HG03066 (cell line): ENCODE results near the gene CADPS2.

Experiments
- ATAC-seq: cut with Tn5 transposase; IDR thresholded peaks from one replicate; pipeline ENCODE4 v1.9.1; 2021; ENCODE audit warnings: low read depth; ENCODE audit not compliant: unreplicated experiment

The CADPS2 gene

DNA sequence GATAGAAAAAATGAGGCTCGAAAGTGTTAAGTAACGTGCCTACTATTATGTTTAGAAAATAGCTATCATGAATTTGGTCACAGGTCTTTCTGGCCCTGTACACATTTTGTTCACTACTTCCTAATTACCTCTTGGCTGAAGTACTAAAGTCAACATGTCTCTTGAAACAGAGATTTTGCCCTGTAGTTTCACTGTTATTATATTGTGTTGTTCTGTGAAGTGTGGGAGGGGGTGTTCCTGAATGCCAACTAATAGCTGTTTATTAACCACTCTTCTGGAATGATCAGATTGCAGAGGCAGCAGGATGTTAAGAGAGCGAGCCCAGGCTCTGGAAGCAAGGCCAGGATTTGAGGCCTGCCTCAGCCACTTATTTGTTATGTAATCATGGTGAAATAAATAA is 259.5 kb downstream of the CADPS2 start:
- ATAC-seq = no peak

GRCh38 chr7:122622682-122623081 is 263.6 kb downstream of the CADPS2 start:
- no peak for ATAC-seq

GRCh38 chr7:122619664-122620063 is 266.6 kb downstream of the CADPS2 start:
- no peak for ATAC-seq

- no peak for ATAC-seq
These were observed 267.6 kb downstream of the CADPS2 start for GRCh38 chr7:122618585-122619189.

- ATAC-seq = no peak
These were observed 269.3 kb downstream of the CADPS2 start for GRCh38 chr7:122616951-122617350.

DNA sequence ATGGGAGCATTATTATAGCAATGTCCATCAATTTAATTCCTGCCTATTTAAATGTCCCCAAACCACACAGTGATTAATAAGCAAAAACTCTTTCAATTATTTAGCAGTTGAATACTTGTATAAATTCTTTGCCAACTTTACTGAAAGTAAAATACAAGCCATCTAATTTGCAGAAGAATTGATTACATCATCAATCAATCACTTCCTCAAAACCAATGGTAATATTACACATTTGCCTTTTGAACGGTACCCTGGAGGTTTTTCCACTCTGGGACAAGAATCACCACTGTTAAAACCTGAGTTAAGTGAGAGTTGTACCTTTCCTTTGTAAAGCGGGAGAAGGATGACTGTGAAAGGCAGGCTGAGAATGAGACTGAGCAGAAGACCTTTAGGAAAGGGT is 280.3 kb downstream of the CADPS2 start:
- ATAC-seq = no peak

GRCh38 chr7:122604251-122604650 is 282.0 kb downstream of the CADPS2 start:
- ATAC-seq = no peak

GRCh38 chr7:122602800-122603199 is 283.5 kb downstream of the CADPS2 start:
- no peak for ATAC-seq

GRCh38 chr7:122600630-122601029 is 285.6 kb downstream of the CADPS2 start:
- no peak for ATAC-seq

DNA sequence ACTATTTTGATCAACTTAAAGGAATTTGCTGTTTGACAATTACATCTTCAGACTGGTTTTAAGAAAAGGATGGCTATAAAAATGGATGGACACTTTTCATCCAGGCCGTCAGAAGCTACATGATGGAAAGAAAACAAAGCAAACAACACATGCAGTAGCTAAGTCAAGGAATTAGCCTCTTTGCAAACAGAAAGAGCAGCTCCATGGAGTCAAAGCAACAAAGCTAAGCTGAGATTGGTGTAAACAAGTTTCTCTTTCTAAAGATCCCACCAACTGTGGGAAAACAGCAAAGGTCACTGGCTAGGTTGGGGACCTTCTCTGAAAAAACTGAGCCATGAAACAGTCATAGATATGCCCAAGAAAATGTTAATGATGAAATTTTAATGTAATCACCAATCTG is 286.2 kb downstream of the CADPS2 start:
- no peak for ATAC-seq

- ATAC-seq = no peak
These were observed 289.0 kb downstream of the CADPS2 start for GRCh38 chr7:122597277-122597676.

- ATAC-seq = no peak
These were observed 290.4 kb downstream of the CADPS2 start for GRCh38 chr7:122595885-122596284.

DNA sequence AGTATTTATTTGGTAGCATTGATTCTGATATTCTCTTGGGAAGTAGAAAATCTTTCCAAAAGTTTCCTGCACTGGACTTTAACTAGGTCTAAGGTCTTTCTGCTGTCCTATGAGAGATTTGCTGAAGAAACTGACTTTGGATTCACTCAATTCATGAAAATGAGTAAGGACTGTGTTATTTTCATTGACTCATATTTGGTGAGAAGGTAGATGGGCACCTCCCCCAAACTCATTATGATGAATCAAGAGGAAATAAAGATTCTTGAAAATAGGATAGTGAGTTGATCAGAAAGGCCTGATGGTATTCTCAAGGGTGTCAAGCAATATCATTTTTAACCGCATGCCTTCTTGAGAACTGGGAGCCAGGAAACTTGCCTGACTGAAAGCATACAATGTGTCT is 297.6 kb downstream of the CADPS2 start:
- no peak for ATAC-seq

GRCh38 chr7:122584676-122585251 is 301.5 kb downstream of the CADPS2 start:
- no peak for ATAC-seq

GRCh38 chr7:122578350-122578749 is 307.9 kb downstream of the CADPS2 start:
- ATAC-seq = no peak

- no peak for ATAC-seq
These were observed 308.7 kb downstream of the CADPS2 start for GRCh38 chr7:122577449-122578003.

- ATAC-seq = no peak
These were observed 313.6 kb downstream of the CADPS2 start for GRCh38 chr7:122572706-122573105.

GRCh38 chr7:122561326-122561725 is 324.9 kb downstream of the CADPS2 start:
- no peak for ATAC-seq

DNA sequence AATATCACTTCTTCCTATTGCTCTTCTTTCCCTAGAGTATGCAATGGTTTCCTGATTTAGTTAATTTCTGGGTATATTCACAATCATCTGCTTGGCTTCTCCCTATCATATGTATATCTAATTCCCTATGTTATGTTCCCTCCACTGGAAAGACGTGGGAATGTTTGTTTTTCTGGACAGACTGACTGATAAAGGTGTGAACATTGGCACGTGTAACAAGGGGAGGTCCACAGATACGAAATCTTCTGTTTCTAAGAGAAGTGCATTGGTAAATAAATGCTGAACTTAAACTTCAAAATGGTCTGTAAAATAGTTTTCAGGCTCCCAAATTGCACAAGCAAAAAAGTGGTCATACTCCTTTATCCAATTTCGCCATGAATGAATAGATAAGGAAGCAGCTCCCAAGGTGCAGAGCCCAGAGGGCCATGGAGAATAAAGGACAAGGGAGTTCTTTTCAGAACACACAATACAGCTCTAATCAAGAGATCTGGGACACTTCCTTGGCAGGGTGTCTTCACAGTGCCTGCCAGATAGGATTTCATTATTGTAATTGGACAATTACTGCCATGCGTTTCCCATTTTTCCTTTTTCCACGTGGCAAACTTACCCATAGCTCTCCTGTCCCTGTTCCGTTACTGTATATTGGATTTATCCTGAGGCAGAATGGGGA is 329.3 kb downstream of the CADPS2 start:
- no peak for ATAC-seq

DNA sequence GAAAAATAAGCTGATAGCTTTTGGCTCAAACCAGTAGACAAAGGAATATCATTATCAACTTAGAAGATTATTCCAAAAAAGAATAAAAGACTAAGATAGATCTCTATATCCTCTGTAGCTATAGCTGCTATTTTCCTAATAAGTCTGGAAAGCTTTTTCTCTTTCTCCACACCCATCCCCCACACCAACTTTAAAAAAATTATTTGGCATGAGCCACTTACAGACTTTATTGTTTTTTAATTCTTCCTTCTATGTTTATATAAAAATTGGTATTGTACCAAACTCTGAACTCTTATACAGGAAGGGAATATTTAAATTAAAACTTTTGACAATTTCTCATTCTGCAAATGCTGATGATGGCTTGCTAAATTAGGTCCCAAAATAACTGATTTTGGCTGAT is 330.0 kb downstream of the CADPS2 start:
- no peak for ATAC-seq

DNA sequence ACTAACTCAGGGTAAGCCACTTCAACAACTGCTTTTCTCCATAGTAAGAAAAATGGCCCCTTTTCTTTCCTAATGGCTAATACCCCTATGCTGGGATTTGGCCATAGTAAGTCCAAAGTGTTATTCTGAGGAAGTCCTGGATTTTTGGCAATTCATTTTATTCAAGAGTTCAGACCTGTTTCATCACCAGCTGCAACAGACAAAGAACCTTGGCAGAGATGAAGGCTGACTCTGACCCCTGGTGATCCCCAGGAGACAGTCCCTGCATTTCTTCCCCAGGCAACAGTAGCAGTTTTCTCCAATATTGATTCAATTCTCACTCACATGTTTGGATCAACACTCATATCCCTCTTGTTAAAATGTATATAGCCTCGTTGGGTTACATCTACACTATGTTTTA is 332.5 kb downstream of the CADPS2 start:
- ATAC-seq = no peak

GRCh38 chr7:122552769-122553168 is 333.5 kb downstream of the CADPS2 start:
- no peak for ATAC-seq
